ENCODE measurements around the gene NPY. TPM values are rescaled to one million over a fixed set of nuclear protein-coding genes. Genes with fewer than 3 reads are reported as not detected.

NPY gene
- total RNA-seq, 1 experiment from 2014 or later: not detected

- BruUV-seq (replicated peaks): no TSS peak
- Histone ChIP-seq H3K4me3 (ENCODE audit: low read depth in 2 of 2, low read length in 2 of 2) (no peak overlapping the region), H3K4me1 (ENCODE audit: control insufficient read depth, insufficient read depth, low read length) (no peaks in the 10 kb centered on the region), H3K9me3 (ENCODE audit: control insufficient read depth, insufficient read depth, low read depth, low read length) (no peaks in the 10 kb centered on the region), H3K27me3 (ENCODE audit: control insufficient read depth, insufficient read depth, low read length) (peaks cover 5% of the 10 kb centered on the region; the same call in 1 of the 2 replicates), H3K36me3 (ENCODE audit: control insufficient read depth, insufficient read depth, low read length) (no peaks in the 10 kb centered on the region), H3K27ac (ENCODE audit: low read length) (no peak overlapping the region)
- DNase-seq (ENCODE audit: low read depth, low spot score) (no peak), ATAC-seq (no peak)
- intact Hi-C loops (cut with micrococcal nuclease; ENCODE audit: unreplicated experiment): no loop called here
- POLR2A ChIA-PET: no interaction called here
- CTCF ChIA-PET: no interaction called here
- in situ Hi-C loops (cut with HindIII; ENCODE audit: low pct_unique_long_range_greater_than_20kb, low sequenced_read_pairs): no loop called here
- TF ChIP-seq POLR2AphosphoS5 (IDR thresholded peaks at IDR 0.05; ENCODE audit: low read depth, low read length): no peak
- TF ChIP-seq CTCF (IDR thresholded peaks at IDR 0.05): no peak
- no peak for TF ChIP-seq SIN3A (IDR thresholded peaks at IDR 0.05; ENCODE audit: borderline replicate concordance, insufficient read depth, low read depth, low read length)
- no peak for TF ChIP-seq REST (IDR thresholded peaks at IDR 0.05; ENCODE audit: insufficient read depth in 1 of 2, low read depth in 2 of 2, low read length in 1 of 2)
- no peak for TF ChIP-seq TCF7L2 (IDR thresholded peaks at IDR 0.05; ENCODE audit: low read depth, low read length)
Measured at GRCh38 chr7:24245362-24245761, 38.6 kb upstream of the NPY start.

GRCh38 chr7:24249266-24249665 lies 34.7 kb upstream of the NPY start:
- BruUV-seq (replicated peaks): no TSS peak
- no peak overlapping the region for H3K27ac ChIP-seq (ENCODE audit: low read length)
- CTCF ChIA-PET: no interaction called here
- H3K4me1 ChIP-seq (ENCODE audit: control insufficient read depth, insufficient read depth, low read length): no peaks in the 10 kb centered on the region
- DNase-seq (ENCODE audit: low read depth, low spot score) (no peak), ATAC-seq (no peak)
- intact Hi-C loops (cut with micrococcal nuclease; ENCODE audit: unreplicated experiment): no loop called here
- POLR2A ChIA-PET: no interaction called here
- no peaks in the 10 kb centered on the region for H3K36me3 ChIP-seq (ENCODE audit: control insufficient read depth, insufficient read depth, low read length)
- in situ Hi-C loops (cut with HindIII; ENCODE audit: low pct_unique_long_range_greater_than_20kb, low sequenced_read_pairs): no loop called here
- no peak overlapping the region for H3K4me3 ChIP-seq (ENCODE audit: low read depth in 2 of 2, low read length in 2 of 2)
- H3K27me3 ChIP-seq (ENCODE audit: control insufficient read depth, insufficient read depth, low read length): no peaks in the 10 kb centered on the region
- no peak for TF ChIP-seq REST (IDR thresholded peaks at IDR 0.05; ENCODE audit: insufficient read depth in 1 of 2, low read depth in 2 of 2, low read length in 1 of 2)
- TF ChIP-seq SIN3A (IDR thresholded peaks at IDR 0.05; ENCODE audit: borderline replicate concordance, insufficient read depth, low read depth, low read length): no peak
- no peak for TF ChIP-seq CTCF (IDR thresholded peaks at IDR 0.05)
- TF ChIP-seq POLR2AphosphoS5 (IDR thresholded peaks at IDR 0.05; ENCODE audit: low read depth, low read length): no peak
- no peak for TF ChIP-seq TCF7L2 (IDR thresholded peaks at IDR 0.05; ENCODE audit: low read depth, low read length)
- no peaks in the 10 kb centered on the region for H3K9me3 ChIP-seq (ENCODE audit: control insufficient read depth, insufficient read depth, low read depth, low read length)

All from Panc1 (cell line).